H54 (cell line): ENCODE measurements around the gene THADA.
A peak's percentile ranks its signal among the peaks of the same experiment; 100 is the strongest.
"Not testable (repeated sequence)": the region's sequence is repeated elsewhere in the genome, so short reads cannot be mapped to it uniquely, and the experiment has no call there.

Experiments used
- DNase-seq: peaks from one replicate; pipeline ENCODE4 v3.0.0; 2011; ENCODE audit warnings: low spot score, mixed read lengths; ENCODE audit not compliant: insufficient read length
- FAIRE-seq: peaks from 3 replicates; lab custom pipeline; 2011; peaks lifted over from hg19 to GRCh38; lab: Jason Lieb, UNC
- POLR2A ChIP-seq: IDR thresholded peaks from 2 replicates; pipeline ENCODE4 v1.6.1; 2011; ENCODE audit warnings: low read depth, mild to moderate bottlenecking, low read length

Gene THADA

DNA sequence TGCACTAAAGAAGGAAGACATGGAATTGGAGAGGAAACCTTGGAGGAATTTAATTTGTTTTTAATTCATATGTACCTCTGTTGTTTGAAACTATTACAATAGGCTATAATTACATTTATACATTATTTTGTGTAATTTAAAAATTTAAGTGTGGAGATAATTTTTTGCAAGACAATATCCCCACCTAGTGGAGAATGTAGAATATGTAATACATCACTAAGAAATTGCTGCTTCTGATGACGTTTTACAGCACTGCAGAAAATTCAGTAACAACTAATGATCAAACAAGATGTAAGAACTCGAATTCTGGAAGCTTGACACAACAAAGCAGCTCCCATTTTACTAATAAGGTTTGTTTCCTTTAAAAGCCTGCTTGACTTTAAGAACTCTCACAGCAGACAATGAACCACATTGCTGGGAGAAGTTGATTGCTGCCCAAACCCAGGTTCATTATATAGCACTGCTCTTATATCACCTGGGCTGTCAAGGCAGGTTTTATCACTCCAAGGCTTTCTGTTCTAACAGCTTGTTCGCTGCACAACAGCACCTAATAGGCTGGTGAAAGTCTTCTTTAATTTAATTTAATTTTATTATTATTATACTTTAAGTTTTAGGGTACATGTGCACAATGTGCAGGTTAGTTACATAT, 53.4 kb downstream of the THADA start:
- FAIRE-seq (peak; percentile 80), DNase-seq (no peak)
- TF ChIP-seq POLR2A: no peak

DNA sequence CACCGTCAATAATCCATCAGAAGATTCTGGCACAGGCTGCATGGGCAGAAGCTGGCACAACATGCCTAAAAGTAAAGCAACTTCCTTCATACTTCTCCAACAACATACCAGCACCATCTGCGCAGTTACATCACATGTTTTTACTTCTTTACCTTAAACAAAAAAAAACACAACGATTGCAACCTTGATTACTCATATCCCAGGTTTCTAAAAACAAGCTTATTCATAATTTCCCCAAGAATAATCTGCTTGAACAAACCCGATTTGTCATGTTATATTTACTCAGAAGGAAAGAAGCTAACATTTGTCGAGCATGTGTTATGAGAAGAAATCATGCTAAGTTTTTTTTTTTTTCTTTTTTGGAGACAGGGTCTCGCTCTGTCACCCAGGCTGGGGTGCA, 54.7 kb downstream of the THADA start:
- DNase-seq (no peak), FAIRE-seq (peak; percentile 36)
- no peak for TF ChIP-seq POLR2A

- no peak for TF ChIP-seq POLR2A
- DNase-seq (no peak), FAIRE-seq (peak; percentile 83)
These were observed 55.6 kb downstream of the THADA start for GRCh38 chr2:43540021-43540779.

DNA sequence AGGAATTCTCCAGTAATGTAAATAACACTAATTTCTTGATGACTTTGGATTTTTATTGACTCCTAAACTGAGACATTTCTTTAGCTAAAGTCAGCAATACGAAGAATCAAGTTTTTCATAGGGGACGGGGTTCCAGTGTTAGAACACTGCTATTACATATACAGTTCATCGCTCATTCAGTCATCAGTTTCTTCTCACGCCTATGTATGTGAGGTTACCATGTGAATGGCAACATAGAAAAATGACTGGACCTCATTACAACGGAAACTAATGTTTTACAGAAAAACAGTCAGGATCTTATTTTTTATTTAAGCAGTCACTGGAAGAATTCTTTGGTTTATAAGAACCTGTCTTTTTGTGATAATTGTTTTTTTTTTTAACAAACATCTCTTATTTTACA, 56.4 kb downstream of the THADA start:
- FAIRE-seq (no peak), DNase-seq (no peak)
- TF ChIP-seq POLR2A: no peak

DNA sequence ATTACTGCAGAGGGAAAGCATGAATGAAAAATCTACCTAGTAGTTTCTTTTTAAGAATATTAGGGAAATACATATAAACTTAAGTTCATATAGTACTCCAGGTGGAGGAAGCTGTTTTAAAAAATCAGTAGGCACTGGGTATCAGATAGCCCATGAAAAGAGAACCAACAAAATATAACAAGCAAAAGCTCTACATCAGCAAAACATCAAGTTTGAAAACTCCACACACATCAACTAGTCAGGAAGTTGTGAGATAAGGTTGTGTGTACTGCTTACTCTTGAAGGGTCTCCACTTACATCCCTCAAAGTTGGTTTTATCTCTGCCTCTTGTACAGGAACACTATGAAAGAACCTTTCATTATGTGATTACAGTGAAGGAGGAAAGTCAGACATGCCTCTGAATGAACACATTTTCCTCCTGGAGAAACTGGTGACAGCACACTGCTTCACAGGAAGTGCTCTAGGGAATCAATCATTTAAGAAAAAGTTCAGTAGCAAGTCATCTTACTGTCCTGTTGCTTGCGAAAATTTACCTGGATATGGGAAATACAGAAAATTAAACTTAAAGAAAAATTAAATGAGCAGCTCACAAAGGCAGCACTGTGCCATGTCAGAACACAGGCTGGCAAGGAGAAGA, 57.7 kb downstream of the THADA start:
- FAIRE-seq (no peak), DNase-seq (no peak)
- no peak for TF ChIP-seq POLR2A

DNA sequence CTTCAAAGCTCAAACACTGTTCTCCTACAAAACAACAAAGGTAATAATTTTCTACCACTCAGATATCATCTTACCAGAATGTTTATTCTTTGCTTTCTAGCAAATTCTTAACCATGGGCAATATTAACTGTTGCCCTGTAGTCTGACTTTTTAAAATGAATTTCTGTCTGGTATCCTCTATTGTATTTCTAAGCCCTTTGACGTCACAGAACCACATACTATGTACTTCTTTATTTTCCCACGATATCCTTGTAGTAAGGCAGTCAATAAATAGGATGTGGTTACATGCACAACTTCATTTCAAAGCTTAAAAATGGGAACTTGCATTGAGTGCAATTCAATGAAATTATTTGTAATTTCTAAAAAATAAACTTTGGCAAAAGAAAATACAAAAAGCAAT, 58.7 kb downstream of the THADA start:
- DNase-seq (no peak), FAIRE-seq (no peak)
- TF ChIP-seq POLR2A: no peak

DNA sequence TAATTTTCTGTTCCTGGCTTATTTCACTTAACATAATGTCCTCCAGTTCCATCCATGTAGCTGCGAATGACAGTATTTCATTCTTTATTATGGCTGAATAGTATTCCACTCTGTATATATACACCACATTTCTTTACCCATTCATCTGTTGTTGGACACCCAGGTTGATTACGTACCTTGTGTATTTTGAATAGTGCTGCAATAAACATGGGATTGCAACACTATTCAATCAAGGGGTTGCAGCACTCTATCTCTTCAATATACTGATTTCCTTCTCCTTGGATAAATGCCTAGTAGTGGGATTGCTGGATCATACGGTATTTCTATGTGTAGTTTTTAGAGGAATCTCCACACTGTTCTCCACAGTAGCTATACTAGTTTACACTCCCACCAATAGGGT, 61.3 kb downstream of the THADA start:
- no peak for FAIRE-seq
- DNase-seq: no peak
- TF ChIP-seq POLR2A: no peak

DNA sequence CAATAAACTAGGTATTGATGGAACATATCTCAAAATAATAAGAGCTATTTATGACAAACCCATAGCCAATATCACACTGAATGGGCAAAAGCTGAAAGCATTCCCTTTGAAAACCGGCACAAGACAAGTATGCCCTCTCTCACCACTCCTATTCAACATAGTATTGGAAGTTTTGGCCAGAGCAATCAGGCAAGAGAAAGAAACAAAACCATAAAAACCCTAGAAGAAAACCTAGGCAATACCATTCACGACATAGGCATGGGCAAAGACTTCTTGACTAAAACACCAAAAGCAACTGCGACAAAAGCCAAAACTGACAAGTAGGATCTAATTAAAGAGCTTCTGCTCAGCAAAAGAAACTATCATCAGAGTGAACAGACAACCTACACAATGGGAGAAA, 63.3 kb downstream of the THADA start:
- DNase-seq, FAIRE-seq: not testable (repeated sequence)

DNA sequence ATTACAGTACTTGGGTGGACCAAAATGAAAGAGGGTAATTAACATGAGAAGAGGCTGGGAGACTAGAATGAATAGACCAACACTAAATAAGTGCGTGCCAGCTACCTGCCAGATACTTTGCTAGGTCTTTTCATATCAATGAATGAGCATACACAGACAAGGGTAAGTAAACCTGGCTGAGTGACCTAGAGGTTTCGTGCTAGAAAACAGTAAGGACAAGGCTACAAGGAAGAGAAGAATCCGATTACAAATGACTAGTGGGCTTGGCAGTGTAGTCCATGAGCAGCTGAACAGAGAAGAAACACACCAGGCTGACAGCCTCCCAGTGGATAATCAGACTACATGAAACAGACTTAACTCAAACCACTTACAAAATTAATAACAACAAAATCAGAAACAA, 64.6 kb downstream of the THADA start:
- TF ChIP-seq POLR2A: no peak
- DNase-seq: no peak
- FAIRE-seq: no peak

- no peak for DNase-seq
- TF ChIP-seq POLR2A: no peak
- no peak for FAIRE-seq
These were observed 68.8 kb downstream of the THADA start for GRCh38 chr2:43526994-43527393.

DNA sequence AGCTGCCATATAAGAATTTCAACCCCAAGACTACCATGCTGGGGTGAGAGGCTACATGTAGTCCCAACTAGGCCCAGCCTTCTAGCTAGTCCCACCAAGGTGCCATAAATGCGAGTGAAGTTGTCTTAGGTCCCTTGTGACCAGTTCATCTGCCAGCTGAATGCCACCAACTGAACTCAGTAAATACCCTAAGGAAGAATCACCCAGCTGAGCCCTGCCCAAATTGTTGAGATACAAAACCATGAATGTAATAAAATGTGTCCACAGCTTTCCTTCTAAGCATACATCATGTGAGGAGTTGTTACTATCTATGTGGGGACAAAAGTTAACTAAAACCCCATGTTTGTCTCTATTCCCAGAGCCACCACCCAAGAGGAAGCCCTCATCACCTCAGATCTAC, 70.3 kb downstream of the THADA start:
- DNase-seq (no peak), FAIRE-seq (no peak)
- no peak for TF ChIP-seq POLR2A

DNA sequence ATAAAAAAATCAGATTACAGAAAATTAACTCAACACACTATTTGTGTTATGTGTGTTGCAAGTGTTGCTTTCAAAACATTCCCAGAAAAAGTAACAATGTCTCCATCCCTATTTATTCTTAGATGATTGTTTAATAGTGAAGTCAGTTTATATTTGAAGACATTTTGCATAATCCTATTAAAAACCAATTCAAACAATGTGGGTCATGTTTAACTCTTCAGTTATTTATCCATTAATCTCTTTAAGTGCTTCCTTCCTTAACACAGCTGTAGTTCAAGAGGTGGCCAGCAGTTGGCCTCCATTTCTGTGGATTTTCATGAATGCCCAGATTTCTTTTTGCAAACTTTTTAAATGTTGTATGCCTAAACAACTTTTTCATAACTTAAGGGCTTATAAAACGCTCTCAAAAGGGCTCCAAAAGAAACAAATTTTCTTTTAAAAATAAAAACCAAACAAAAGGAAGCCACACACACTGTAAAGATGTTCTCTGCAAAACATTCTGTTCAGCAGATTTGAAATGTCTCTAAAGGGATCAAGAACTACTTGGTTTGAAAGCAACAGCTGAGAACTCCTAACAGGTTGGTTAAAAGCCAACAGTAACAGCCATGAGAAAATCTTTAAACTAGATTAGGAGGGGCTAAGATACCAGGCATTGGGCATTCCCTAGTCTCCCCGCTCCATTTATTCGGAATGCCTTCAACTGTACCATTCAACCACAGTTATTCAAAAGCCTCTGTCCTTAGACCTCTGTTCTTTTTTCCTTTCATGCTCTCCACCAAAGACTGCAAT, 71.5 kb downstream of the THADA start:
- no peak for TF ChIP-seq POLR2A
- DNase-seq (no peak), FAIRE-seq (peak; percentile 11)

- no peak for DNase-seq
- TF ChIP-seq POLR2A: no peak
- FAIRE-seq: no peak
These were observed 73.7 kb downstream of the THADA start for GRCh38 chr2:43522177-43522576.

DNA sequence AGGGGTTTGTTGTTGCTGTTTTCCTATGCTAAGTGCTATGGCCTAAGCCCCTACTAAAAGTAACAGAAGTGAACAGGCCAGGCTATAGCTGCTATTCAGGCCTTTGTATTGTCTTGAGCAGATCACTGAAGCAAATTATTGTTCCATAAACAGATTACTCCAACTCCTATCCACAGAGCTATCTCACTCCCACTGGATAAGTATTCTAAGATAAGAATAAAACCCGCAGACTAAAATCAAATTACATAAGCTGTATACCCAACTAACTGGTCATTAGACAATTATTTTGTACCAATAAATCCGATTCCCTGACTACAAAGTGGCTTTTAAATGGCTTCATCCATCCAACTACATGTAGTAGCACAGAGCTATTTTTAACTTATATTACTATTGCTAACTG, 74.3 kb downstream of the THADA start:
- TF ChIP-seq POLR2A: no peak
- FAIRE-seq (no peak), DNase-seq (no peak)

GRCh38 chr2:43520919-43521318, 74.9 kb downstream of the THADA start:
- DNase-seq (no peak), FAIRE-seq (no peak)
- TF ChIP-seq POLR2A: no peak
